CD14-positive monocyte (primary cell): ENCODE data around the gene ORC3. TPM values are rescaled to one million over a fixed set of nuclear protein-coding genes. Genes with fewer than 3 reads are reported as not detected.

Experiments used
- DNase-seq, 3 donors: peaks; one replicate each; pipeline ENCODE4 v3.0.0-alpha.2; 2011 to 2022
- H2AFZ ChIP-seq: 2 replicates; pipeline ENCODE4 v1.6.0; 2012; ENCODE audit warnings: mild to moderate bottlenecking, low read depth, low read length, inconsistent platforms; ENCODE audit not compliant: insufficient read depth, poor library complexity, severe bottlenecking
- H3K27ac ChIP-seq, 2 donors: 1 replicate in 1 of 2; 2 replicates in 1 of 2; pipeline ENCODE4 v1.5.1; 2012 to 2013; ENCODE audit warnings: low read length in 2 of 2, control low read depth in 1 of 2, inconsistent platforms in 1 of 2, low read depth in 1 of 2, mild to moderate bottlenecking in 1 of 2
- H3K27me3 ChIP-seq, 2 donors: one replicate each; pipeline versions ENCODE4 v1.6.0 to v1.6.1; 2011 to 2013; ENCODE audit warnings: low read length in 2 of 2; ENCODE audit not compliant: control insufficient read depth in 2 of 2, insufficient read depth in 2 of 2
- H3K36me3 ChIP-seq, 2 donors: replicated peaks in 1 of 2; 1 replicate in 1 of 2; 2 replicates in 1 of 2; pipeline versions ENCODE4 v1.5.1 to v1.6.1; 2012 to 2013; ENCODE audit warnings: low read length in 2 of 2, control low read depth in 1 of 2, inconsistent platforms in 1 of 2, mild to moderate bottlenecking in 1 of 2; ENCODE audit not compliant: insufficient read depth in 2 of 2, control insufficient read depth in 1 of 2
- H3K4me1 ChIP-seq, 2 donors: 1 replicate in 1 of 2; 2 replicates in 1 of 2; pipeline versions ENCODE4 v1.5.1 to v1.6.1; 2012 to 2013; ENCODE audit warnings: low read length in 2 of 2, control low read depth in 1 of 2, inconsistent platforms in 1 of 2, mild to moderate bottlenecking in 1 of 2, moderate library complexity in 1 of 2; ENCODE audit not compliant: insufficient read depth in 2 of 2, control insufficient read depth in 1 of 2
- H3K4me2 ChIP-seq: replicated peaks from 2 replicates; pipeline ENCODE3; 2012; ENCODE audit warnings: low read length, moderate library complexity, mild to moderate bottlenecking; ENCODE audit not compliant: poor library complexity, severe bottlenecking; ENCODE audit errors: extremely low read depth
- H3K4me3 ChIP-seq, 3 experiments: fragments of 200-600 bp in 1 of 3; sonication (generic) in 1 of 3; replicated peaks in 1 of 3; 1 replicate in 2 of 3; 2 replicates in 1 of 3; pipeline ENCODE4 v1.5.1; 2011 to 2013; ENCODE audit warnings: low read length in 3 of 3, mild to moderate bottlenecking in 3 of 3, control low read depth in 2 of 3, low read depth in 2 of 3, inconsistent platforms in 1 of 3, moderate library complexity in 1 of 3
- H3K79me2 ChIP-seq: 2 replicates; pipeline ENCODE4 v1.6.0; 2012; ENCODE audit warnings: mild to moderate bottlenecking, control low read depth, inconsistent platforms, low read length, moderate library complexity; ENCODE audit not compliant: insufficient read depth
- H3K9ac ChIP-seq: 2 replicates; pipeline ENCODE4 v1.6.0; 2017; ENCODE audit warnings: low read length, mild to moderate bottlenecking; ENCODE audit not compliant: insufficient read depth, poor library complexity, severe bottlenecking
- H3K9me3 ChIP-seq, 2 donors: replicated peaks in 1 of 2; 1 replicate in 1 of 2; 2 replicates in 1 of 2; pipeline versions ENCODE4 v1.5.1 to v1.6.1; 2012 to 2013; ENCODE audit warnings: low read length in 2 of 2, control low read depth in 1 of 2; ENCODE audit not compliant: control insufficient read depth in 1 of 2, insufficient read depth in 1 of 2
- H4K20me1 ChIP-seq: 2 replicates; pipeline ENCODE4 v1.6.0; 2012; ENCODE audit warnings: mild to moderate bottlenecking, low read length, control low read depth, moderate library complexity; ENCODE audit not compliant: insufficient read depth
- H3K27ac Mint-ChIP-seq, 7 donors: one replicate each; pipeline ENCODE4 v1.8.0; 2020; ENCODE audit warnings: mild to moderate bottlenecking in 7 of 7, mixed read lengths in 7 of 7, moderate library complexity in 6 of 7, inconsistent platforms in 2 of 7
- H3K27me3 Mint-ChIP-seq, 3 donors: one replicate each; pipeline ENCODE4 v1.8.0; 2021 to 2022; ENCODE audit warnings: low read depth in 3 of 3, mild to moderate bottlenecking in 3 of 3, mixed read lengths in 3 of 3, moderate library complexity in 3 of 3, inconsistent platforms in 1 of 3
- H3K36me3 Mint-ChIP-seq, 2 donors: one replicate each; pipeline ENCODE4 v1.8.0; 2020; ENCODE audit warnings: mixed read lengths in 2 of 2, inconsistent platforms in 1 of 2, mild to moderate bottlenecking in 1 of 2
- H3K4me1 Mint-ChIP-seq: one replicate; pipeline ENCODE4 v1.8.0; 2020; ENCODE audit warnings: mild to moderate bottlenecking, mixed read lengths
- H3K4me3 Mint-ChIP-seq, 2 donors: one replicate each; pipeline ENCODE4 v1.8.0; 2020; ENCODE audit warnings: mild to moderate bottlenecking in 2 of 2, mixed read lengths in 2 of 2, moderate library complexity in 1 of 2
- H3K9me3 Mint-ChIP-seq, 7 donors: one replicate each; pipeline ENCODE4 v1.8.0; 2020 to 2022; ENCODE audit warnings: mixed read lengths in 7 of 7, mild to moderate bottlenecking in 6 of 7, moderate library complexity in 6 of 7, inconsistent platforms in 2 of 7
- WGBS: methylation state at CpG from one replicate; pipeline ENCODE4 v1.1.5; 2013; ENCODE audit warnings: missing lambda C conversion rate; ENCODE audit not compliant: insufficient coverage; 5-methylcytosine and 5-hydroxymethylcytosine counted together
- intact Hi-C, 2 donors: fragments of 100-400 bp; cut with micrococcal nuclease; formaldehyde crosslinking; loops; one replicate each; pipeline versions ENCODE4 v1.15.0 to v1.15.1; 2023
- polyA plus RNA-seq, 3 donors: library from polyadenylated mRNA; depleted of rRNA in 1 of 3; unstranded in 2 of 3; stranded (reverse) in 1 of 3; fragments of 300-500 nt in 2 of 3; fragments of >200 nt in 1 of 3; fragmentation: Illumina TruSeq in 2 of 3; gene quantifications; 1 replicate in 2 of 3; 2 replicates in 1 of 3; pipeline ENCODE4 v1.2.3, GENCODE V29; 2012 to 2021
- TF ChIP-seq, protein P1 (sequence below): fragments of 200-600 bp; IDR thresholded peaks from one replicate; pipeline ENCODE4 v1.8.0; 2022; ENCODE audit warnings: antibody characterized with exemption, mild to moderate bottlenecking

Gene ORC3
- polyA plus RNA-seq, 3 donors, result 9.1 to 20.7 (median 16.2) TPM

DNA sequence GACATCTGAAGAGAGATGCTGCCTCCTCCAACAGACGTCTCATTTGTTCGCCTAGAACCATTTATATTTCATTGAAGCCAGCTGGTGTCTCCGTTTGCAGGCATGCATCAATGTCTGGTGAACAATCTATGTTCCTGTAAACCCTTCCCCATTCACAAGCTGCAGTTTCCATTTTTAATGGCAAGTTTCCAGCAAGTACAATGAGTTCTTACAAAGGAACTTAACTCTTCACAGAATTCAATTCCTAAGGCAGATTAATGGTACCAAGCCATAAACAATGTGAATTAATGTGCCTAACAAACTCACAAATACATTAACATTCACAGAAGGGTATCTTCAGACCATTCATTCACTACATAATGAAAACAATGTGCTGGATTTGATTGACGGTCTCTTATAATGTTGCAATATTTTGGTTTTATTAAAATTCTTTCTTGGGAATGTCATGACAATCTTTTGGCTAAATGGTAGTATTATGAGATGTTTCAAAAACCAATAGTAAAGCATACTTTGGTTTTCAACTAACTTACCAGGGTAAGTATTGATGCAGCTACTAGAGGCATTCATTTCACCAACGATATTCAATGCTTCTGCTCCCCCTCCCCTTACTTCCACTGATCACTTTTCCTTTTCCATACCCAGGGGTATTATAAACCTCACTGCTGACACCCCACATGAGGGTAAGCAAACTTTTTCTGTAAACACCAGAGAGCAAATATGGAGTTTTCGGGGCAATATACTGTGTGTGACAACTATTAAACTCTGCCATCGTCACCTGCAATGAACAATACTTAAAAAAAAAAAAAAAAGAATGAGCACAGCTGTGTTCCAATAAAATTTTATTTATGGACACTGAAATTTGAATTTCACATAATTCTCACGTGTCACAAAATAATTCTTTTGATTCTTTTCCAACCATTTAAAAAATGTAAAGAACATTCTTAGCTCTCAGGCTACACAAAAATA lies 107.9 kb downstream of the ORC3 start:
- peak overlapping the region; percentile 86 to 100 (median 99) for H3K27ac Mint-ChIP-seq
- TF ChIP-seq, protein P1, sequence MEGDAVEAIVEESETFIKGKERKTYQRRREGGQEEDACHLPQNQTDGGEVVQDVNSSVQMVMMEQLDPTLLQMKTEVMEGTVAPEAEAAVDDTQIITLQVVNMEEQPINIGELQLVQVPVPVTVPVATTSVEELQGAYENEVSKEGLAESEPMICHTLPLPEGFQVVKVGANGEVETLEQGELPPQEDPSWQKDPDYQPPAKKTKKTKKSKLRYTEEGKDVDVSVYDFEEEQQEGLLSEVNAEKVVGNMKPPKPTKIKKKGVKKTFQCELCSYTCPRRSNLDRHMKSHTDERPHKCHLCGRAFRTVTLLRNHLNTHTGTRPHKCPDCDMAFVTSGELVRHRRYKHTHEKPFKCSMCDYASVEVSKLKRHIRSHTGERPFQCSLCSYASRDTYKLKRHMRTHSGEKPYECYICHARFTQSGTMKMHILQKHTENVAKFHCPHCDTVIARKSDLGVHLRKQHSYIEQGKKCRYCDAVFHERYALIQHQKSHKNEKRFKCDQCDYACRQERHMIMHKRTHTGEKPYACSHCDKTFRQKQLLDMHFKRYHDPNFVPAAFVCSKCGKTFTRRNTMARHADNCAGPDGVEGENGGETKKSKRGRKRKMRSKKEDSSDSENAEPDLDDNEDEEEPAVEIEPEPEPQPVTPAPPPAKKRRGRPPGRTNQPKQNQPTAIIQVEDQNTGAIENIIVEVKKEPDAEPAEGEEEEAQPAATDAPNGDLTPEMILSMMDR, result no peak
- Histone ChIP-seq H2AFZ (no peak overlapping the region), H3K79me2 (peaks cover 91% of the 10 kb centered on the region), H3K27ac (peak overlapping the region in 1 of 2 donors; percentile 93), H3K27me3 (no peaks in the 10 kb centered on the region), H3K36me3 (peaks cover 9 to 11% of the 10 kb centered on the region in 2 donors), H4K20me1 (peaks cover 89% of the 10 kb centered on the region), H3K4me3 (peak overlapping the region; percentile 75 to 100 (median 85)), H3K9ac (no peak overlapping the region), H3K4me1 (peaks cover 38 to 68% of the 10 kb centered on the region in 2 donors), H3K4me2 (peak overlapping the region; percentile 88), H3K9me3 (no peaks in the 10 kb centered on the region)
- peaks cover 15 to 43% of the 10 kb centered on the region in 2 donors for H3K36me3 Mint-ChIP-seq
- H3K4me3 Mint-ChIP-seq, result peak overlapping the region; percentile 99
- peak in 2 of 3 donors; percentile 37 to 61 for DNase-seq
- H3K27me3 Mint-ChIP-seq, result no peaks in the 10 kb centered on the region
- intact Hi-C loops, result loop anchor here (5.0 to 10.0 kb wide), 3 partner anchors 59 to 129 kb away; partner anchors contain the start of gene ORC3 (in 1 of the 2)
- peaks cover 0 to 4% (median 0%) of the 10 kb centered on the region in 7 donors for H3K9me3 Mint-ChIP-seq
- H3K4me1 Mint-ChIP-seq, result peaks cover 46% of the 10 kb centered on the region
- 40% methylated on average over 2 of the region's 8 CpGs for WGBS

DNA sequence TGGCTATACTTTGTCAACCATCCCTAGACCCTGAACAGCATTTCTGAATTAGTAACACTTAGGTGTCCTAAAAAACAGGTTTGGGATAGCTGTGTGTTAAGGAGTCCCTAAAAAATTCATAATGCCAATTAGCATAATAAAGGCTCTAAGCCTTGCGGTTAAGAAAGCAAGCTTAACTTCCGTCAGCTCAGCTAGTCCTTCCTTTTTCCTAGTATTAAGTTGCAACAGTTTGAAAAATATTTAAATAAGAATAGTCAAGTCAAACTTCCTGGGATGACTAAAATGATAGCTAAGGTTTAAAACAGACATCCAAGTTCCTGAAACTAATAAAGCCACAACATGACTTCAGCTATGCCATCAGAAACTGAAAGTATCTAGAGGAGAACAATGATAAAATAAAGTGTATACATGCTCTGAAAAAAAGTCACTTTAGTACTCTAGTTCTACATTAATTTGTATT lies 108.6 kb downstream of the ORC3 start:
- Mint-ChIP-seq H3K27ac (peak overlapping the region; percentile 86 to 100 (median 99)), H3K27me3 (no peaks in the 10 kb centered on the region), H3K9me3 (peaks cover 0 to 4% (median 0%) of the 10 kb centered on the region in 7 donors), H3K4me3 (peak overlapping the region; percentile 99), H3K36me3 (peaks cover 15 to 36% of the 10 kb centered on the region in 2 donors), H3K4me1 (peaks cover 43% of the 10 kb centered on the region)
- Histone ChIP-seq H3K4me2 (peak overlapping the region; percentile 88), H3K79me2 (peaks cover 84% of the 10 kb centered on the region), H4K20me1 (peaks cover 82% of the 10 kb centered on the region), H3K4me1 (peaks cover 37 to 66% of the 10 kb centered on the region in 2 donors), H3K27ac (peak overlapping the region in 1 of 2 donors; percentile 93), H3K36me3 (peaks cover 9 to 11% of the 10 kb centered on the region in 2 donors), H3K27me3 (no peaks in the 10 kb centered on the region), H3K9ac (peak overlapping the region; percentile 100), H3K9me3 (no peaks in the 10 kb centered on the region), H3K4me3 (peak overlapping the region; percentile 75 to 100 (median 85)), H2AFZ (no peak overlapping the region)
- intact Hi-C loops, result loop anchor here (5.0 to 10.0 kb wide), 3 partner anchors 59 to 129 kb away; partner anchors contain the start of gene ORC3 (in 1 of the 2)
- DNase-seq, result peak; percentile 73 to 94 (median 86)
- WGBS, result no CpG with 5 or more reads among the region's 2 CpGs
- TF ChIP-seq, protein P1, result no peak
